GM21390 (cell line): ENCODE results near the gene SSC5D.
"Not testable (repeated sequence)": the region's sequence is repeated elsewhere in the genome, so short reads cannot be mapped to it uniquely, and the experiment has no call there.

ENCODE experiments used
- ATAC-seq: cut with Tn5 transposase; IDR thresholded peaks from one replicate; pipeline ENCODE4 v1.9.1; 2021; ENCODE audit not compliant: unreplicated experiment

Gene SSC5D

GRCh38 chr19:55486043-55486970 lies 1.9 kb upstream of the SSC5D start:
- ATAC-seq: no peak

GRCh38 chr19:55486971-55487923 lies 989 bp upstream of the SSC5D start:
- no peak for ATAC-seq

GRCh38 chr19:55488986-55489710 lies 912 bp downstream of the SSC5D start:
- no peak for ATAC-seq

- no peak for ATAC-seq
These were observed 1.7 kb downstream of the SSC5D start for GRCh38 chr19:55489711-55490477.

- ATAC-seq: no peak
These were observed 2.5 kb downstream of the SSC5D start for GRCh38 chr19:55490478-55491432.

- ATAC-seq: no peak
These were observed 3.5 kb downstream of the SSC5D start for GRCh38 chr19:55491546-55492360.

GRCh38 chr19:55492362-55492944 lies 4.2 kb downstream of the SSC5D start:
- ATAC-seq: no peak

- ATAC-seq: no peak
These were observed 4.9 kb downstream of the SSC5D start for GRCh38 chr19:55493052-55493644.

GRCh38 chr19:55493645-55494171 lies 5.5 kb downstream of the SSC5D start:
- no peak for ATAC-seq

- no peak for ATAC-seq
These were observed 6.0 kb downstream of the SSC5D start for GRCh38 chr19:55494172-55494761.

GRCh38 chr19:55495646-55496349 lies 7.6 kb downstream of the SSC5D start:
- no peak for ATAC-seq

- not testable (repeated sequence) for ATAC-seq
These were observed 8.6 kb downstream of the SSC5D start for GRCh38 chr19:55496820-55497219.

GRCh38 chr19:55497763-55498162 lies 9.5 kb downstream of the SSC5D start:
- ATAC-seq: no peak

- no peak for ATAC-seq
These were observed 10.1 kb downstream of the SSC5D start for GRCh38 chr19:55498246-55498840.

- no peak for ATAC-seq
These were observed 12.2 kb downstream of the SSC5D start for GRCh38 chr19:55500368-55500952.
